Activated T-helper 1 cell treated with anti-CD3 and anti-CD28 coated beads, Interleukin-2, amount 50 U/mL, for 16 hours (primary cell): ENCODE data around the gene PIGU.
"Not testable (repeated sequence)": the region's sequence is repeated elsewhere in the genome, so short reads cannot be mapped to it uniquely, and the experiment has no call there.

ENCODE experiments used
- DNase-seq, 2 donors: peaks; one replicate each; pipeline ENCODE4 v3.0.0-alpha.2; 2020; ENCODE audit warnings: low read depth in 1 of 2, low spot score in 1 of 2

The PIGU gene

DNA sequence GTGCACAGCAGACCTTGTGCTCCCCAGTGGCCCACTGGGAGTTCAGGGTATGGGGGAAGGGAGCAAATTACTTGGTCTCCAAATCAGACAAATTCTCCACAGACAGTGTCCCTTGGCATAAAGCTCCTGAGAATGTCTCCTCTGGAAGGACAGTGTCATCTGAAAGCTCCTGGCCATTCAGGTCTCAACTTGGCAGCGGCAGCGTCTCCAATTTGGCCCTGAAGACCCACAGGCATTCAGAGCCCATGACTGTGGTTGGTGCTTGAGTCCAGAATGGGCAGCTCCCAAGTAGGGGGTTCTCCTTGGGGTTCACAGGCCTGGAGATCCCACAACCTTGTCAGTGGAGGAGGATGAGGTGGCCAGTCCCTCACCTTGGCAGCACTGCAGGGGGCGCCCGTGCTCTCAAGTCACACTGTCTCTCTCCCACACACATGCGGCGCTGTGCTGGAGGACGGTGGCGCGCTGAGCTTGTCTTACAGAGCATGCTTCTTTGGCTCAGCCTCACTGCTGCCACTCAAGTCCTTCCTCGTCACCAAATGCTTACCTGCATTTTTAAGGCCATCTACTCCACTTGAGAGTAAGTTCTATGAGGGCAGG lies 140.0 kb downstream of the PIGU start:
- no peak for DNase-seq

- DNase-seq, result no peak
Observed at GRCh38 chr20:34535857-34536256, 141.0 kb downstream of the PIGU start.

GRCh38 chr20:34535301-34535840 lies 141.5 kb downstream of the PIGU start:
- no peak for DNase-seq

DNA sequence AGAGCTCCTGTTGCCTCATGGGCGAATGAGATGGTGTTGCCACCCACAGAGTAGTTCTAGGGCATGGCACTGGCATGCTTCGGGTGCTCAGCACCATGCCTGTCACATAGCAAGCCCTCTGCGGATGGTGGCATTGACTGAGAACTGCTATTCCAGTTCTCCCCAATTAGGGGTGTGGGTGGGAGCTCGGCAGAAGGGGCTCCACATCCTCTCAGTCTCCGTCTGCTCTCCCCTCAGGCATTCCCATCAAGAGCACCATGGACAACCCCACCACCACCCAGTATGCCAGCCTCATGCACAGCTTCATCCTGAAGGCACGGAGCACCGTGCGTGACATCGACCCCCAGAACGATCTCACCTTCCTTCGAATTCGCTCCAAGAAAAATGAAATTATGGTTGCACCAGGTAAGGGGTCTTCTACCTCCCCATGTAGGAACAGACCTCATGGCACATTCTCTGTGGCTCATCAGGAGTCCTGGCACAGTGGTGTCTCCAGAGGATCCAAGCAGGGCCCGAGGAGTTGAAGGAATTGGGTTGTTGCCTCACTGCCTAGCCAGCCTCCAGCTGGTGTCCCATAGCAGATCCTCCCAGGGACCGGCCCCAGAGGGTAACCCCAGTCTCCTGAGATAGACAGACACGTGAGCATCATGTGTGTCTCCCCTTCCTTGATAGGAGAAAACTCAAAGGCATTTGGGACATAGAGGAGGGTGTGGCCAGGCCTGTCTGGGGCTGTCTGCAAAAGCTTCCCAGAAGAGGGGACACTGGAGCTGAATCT lies 142.3 kb downstream of the PIGU start:
- no peak for DNase-seq

DNA sequence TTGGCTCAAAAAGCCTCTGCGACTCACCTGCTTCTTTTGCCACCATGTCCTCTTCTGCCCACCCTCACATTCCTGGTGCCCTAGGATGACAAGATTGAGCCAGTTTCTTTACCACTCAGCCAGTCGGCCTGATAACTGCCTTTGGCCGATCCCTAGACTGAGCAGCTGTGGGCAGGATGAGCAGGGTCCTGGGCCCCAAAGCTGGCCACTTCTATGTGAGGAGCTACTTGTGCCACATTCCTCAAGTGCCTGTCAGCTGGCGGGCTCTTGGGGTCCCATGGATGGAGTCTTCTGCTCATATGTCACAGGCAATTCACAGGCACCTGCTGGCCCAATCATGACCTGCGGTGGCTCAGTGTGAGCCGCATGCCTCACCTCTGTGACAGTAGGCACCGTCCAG lies 144.1 kb downstream of the PIGU start:
- no peak for DNase-seq

GRCh38 chr20:34532320-34532719 lies 144.6 kb downstream of the PIGU start:
- DNase-seq, result no peak

DNA sequence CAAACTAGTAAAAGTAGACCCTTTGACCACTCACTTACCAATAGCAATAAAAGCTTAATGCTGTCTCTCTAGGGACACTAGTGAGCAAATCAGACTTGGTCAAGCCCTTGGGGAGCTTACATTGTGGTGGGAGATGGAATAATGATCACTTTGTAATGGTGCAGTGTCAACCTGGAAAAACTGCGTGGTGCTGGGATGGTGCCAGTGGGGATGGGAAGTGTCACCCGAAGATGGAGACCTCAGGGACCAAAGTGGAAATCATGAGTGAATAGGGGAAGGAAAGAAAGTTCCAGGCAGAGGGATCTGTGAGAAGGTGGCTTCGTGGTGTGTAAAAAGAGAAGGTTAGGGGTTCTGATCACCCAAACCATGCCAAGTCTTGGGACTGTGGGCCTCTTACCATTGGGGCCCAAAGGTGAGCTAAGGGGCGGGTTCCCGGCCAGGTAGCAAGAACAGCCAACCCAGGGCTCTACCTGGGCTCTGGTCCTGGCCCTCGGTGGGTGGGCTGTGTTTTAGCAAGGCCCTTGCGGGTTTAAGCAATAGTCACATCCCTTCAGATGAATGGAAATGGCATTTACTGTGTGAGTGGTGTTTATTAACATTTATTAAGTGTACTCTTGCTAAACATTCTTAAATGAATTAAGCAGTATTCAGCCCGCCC lies 145.2 kb downstream of the PIGU start:
- no peak for DNase-seq

- DNase-seq, result no peak
Observed at GRCh38 chr20:34530342-34530741, 146.6 kb downstream of the PIGU start.

- DNase-seq, result no peak
Observed at GRCh38 chr20:34529742-34530141, 147.2 kb downstream of the PIGU start.

GRCh38 chr20:34528921-34529297 lies 148.0 kb downstream of the PIGU start:
- DNase-seq, result no peak

- DNase-seq, result no peak
Observed at GRCh38 chr20:34527016-34527415, 149.9 kb downstream of the PIGU start.

GRCh38 chr20:34526466-34526865 lies 150.4 kb downstream of the PIGU start:
- DNase-seq, result no peak

DNA sequence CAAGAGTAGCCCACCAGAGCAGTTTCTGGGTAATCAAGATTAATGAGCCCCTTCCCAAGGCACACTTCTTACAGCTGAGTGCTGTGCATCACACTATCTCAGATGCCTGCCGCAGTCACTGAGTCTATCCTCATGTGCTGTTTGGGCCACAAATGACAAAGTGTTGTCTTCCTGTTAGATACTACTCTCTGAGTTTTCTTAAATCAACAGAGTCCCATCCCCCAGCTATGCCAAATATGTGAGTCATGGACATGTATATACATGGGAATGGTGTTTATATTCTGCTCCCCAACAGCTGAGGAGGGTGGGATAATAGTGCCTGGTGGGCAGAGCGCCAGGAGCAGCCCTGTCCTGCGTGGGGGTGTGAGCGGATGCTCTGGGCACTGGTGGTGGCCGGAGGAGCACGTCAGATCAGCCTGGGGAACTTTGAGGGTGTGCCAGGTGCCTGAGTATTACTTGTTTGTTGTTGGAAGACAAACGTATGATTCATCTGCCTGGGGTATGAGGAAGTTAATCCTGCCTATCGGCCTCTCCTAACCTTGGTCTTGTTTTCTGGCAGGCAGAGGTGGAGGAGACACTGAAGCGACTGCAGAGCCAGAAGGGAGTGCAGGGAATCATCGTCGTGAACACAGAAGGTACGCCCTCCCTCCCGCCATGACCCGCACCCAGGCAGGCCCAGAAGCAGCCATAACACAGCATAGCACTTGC lies 151.0 kb downstream of the PIGU start:
- no peak for DNase-seq

GRCh38 chr20:34525342-34525708 lies 151.6 kb downstream of the PIGU start:
- DNase-seq, result no peak

DNA sequence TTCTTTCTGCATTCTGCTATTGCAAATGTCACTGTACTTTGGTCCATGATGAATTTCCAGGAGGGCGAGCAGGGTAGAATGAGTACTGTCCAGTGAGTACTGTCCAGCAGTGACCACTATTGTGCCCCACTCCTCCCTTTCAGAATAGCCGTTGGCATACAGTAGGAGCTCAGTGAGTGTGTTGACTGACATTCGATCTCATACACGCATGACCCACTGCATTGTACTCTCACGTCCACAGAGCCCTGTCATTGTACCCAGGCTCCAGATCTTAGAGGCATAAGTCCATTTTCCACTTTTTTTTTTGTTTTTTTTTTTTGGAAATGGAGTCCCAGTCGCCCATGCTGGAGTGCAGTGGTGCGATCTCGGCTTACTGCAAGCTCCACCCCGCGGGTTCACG lies 152.5 kb downstream of the PIGU start:
- DNase-seq, result no peak

- peak in 1 of 2 donors; percentile 22 for DNase-seq
Observed at GRCh38 chr20:34522969-34523871, 153.7 kb downstream of the PIGU start.

- not testable (repeated sequence) for DNase-seq
Observed at GRCh38 chr20:34519841-34520240, 157.1 kb downstream of the PIGU start.

- DNase-seq, result not testable (repeated sequence)
Observed at GRCh38 chr20:34518863-34519262, 158.0 kb downstream of the PIGU start.

GRCh38 chr20:34517114-34517505 lies 159.8 kb downstream of the PIGU start:
- DNase-seq, result no peak

GRCh38 chr20:34516247-34517113 lies 160.4 kb downstream of the PIGU start, which contains the start of gene DYNLRB1:
Gene DYNLRB1 (plus strand): TSS chr20:34516422. CDS start chr20:34516459, 37 bp downstream.
- DNase-seq, result peak; percentile 87 to 88
